HepG2 (cell line): ENCODE measurements around the gene SUCLG2. TPM values are rescaled to one million over a fixed set of nuclear protein-coding genes. Genes with fewer than 3 reads are reported as not detected.

ENCODE experiments used
- ATAC-seq: fragments of 200-7000 bp; cut with Tn5 transposase; 3 replicates; pipeline ENCODE4 v1.9.1; 2020; ENCODE audit warnings: mild to moderate bottlenecking, moderate library complexity
- BruUV-seq: library from RNA; stranded (reverse); fragments of 400-500 nt; replicated peaks from 2 replicates; lab custom pipeline; 2021; lab: Mats Ljungman, UMichigan
- CTCF ChIA-PET: fragments of 300-600 bp; formaldehyde crosslinking; extraction: SDS; loops from one replicate; lab custom pipeline; 2021; ENCODE audit warnings: low total read pairs, inconsistent platforms, low intra/inter-chr PET ratio; lab: Yijun Ruan, JAX
- POLR2A ChIA-PET: fragments of 350-600 bp; sonication (Branson Sonifier 250); formaldehyde crosslinking; loops from one replicate; lab custom pipeline; 2020; ENCODE audit warnings: antibody characterized with exemption, inconsistent platforms; lab: Yijun Ruan, JAX
- DNase-seq: peaks from one replicate; pipeline ENCODE4 v3.0.0-alpha.2; 2015; ENCODE audit warnings: low spot score
- FAIRE-seq: peaks from 3 replicates; lab custom pipeline; 2011; peaks lifted over from hg19 to GRCh38; lab: Jason Lieb, UNC
- H2AFZ ChIP-seq: one replicate; pipeline ENCODE4 v1.6.1; 2011; ENCODE audit warnings: low read length, inconsistent platforms
- H3K27ac ChIP-seq: fragments of 300-600 bp; 3 replicates; pipeline ENCODE4 v1.8.0; 2011; ENCODE audit warnings: mixed run types, mild to moderate bottlenecking, mixed read lengths, low read length, inconsistent platforms; ENCODE audit not compliant: insufficient read depth; ENCODE audit errors: extremely low read length
- H3K27me3 ChIP-seq, 2 experiments: fragments of 200-600 bp in 1 of 2; 2 replicates in 1 of 2; 3 replicates in 1 of 2; pipeline versions ENCODE4 v1.6.0 to v1.8.0; 2011; ENCODE audit warnings: low read length in 2 of 2, mild to moderate bottlenecking in 2 of 2, moderate library complexity in 2 of 2, inconsistent platforms in 1 of 2; ENCODE audit not compliant: insufficient read depth in 2 of 2, control insufficient read depth in 1 of 2
- H3K36me3 ChIP-seq, 2 experiments: fragments of 200-600 bp in 1 of 2; replicated peaks in 1 of 2; 2 replicates in 1 of 2; 3 replicates in 1 of 2; pipeline versions ENCODE4 v1.5.1 to v1.8.0; 2011; ENCODE audit warnings: low read length in 2 of 2, inconsistent platforms in 1 of 2; ENCODE audit not compliant: insufficient read depth in 2 of 2, control insufficient read depth in 1 of 2
- H3K4me1 ChIP-seq: 2 replicates; pipeline ENCODE4 v1.5.1; 2012; ENCODE audit warnings: low read length, inconsistent platforms; ENCODE audit not compliant: insufficient read depth
- H3K4me2 ChIP-seq: 2 replicates; pipeline ENCODE4 v1.6.0; 2011; ENCODE audit warnings: low read depth, low read length, inconsistent platforms
- H3K4me3 ChIP-seq, 3 experiments: fragments of 200-600 bp in 1 of 3; sonication (generic), shearing (Covaris generic) in 1 of 3; replicated peaks in 1 of 3; 2 replicates each; pipeline ENCODE4 v1.5.1; 2011 to 2016; ENCODE audit warnings: low read length in 3 of 3, inconsistent platforms in 2 of 3, low read depth in 2 of 3, mild to moderate bottlenecking in 2 of 3, control low read depth in 1 of 3, mixed read lengths in 1 of 3; ENCODE audit not compliant: insufficient read depth in 1 of 3
- H3K79me2 ChIP-seq: one replicate; pipeline ENCODE4 v1.6.1; 2011; ENCODE audit warnings: low read length, inconsistent platforms; ENCODE audit not compliant: insufficient read depth
- H3K9ac ChIP-seq: 2 replicates; pipeline ENCODE4 v1.6.0; 2011; ENCODE audit warnings: mild to moderate bottlenecking, low read depth, low read length, inconsistent platforms; ENCODE audit not compliant: insufficient read depth
- H3K9me3 ChIP-seq: 2 replicates; pipeline ENCODE4 v1.5.1; 2012; ENCODE audit warnings: mild to moderate bottlenecking, low read length
- H4K20me1 ChIP-seq: 2 replicates; pipeline ENCODE4 v1.6.0; 2011; ENCODE audit warnings: inconsistent platforms, mild to moderate bottlenecking, low read length, moderate library complexity; ENCODE audit not compliant: insufficient read depth
- AGO1 ChIP-seq: fragments of 200-400 bp; formaldehyde crosslinking; IDR thresholded peaks from 2 replicates; pipeline ENCODE4 v1.6.1; 2017; ENCODE audit warnings: mild to moderate bottlenecking, low read depth, low read length, moderate library complexity; ENCODE audit not compliant: poor library complexity, severe bottlenecking
- AHDC1 ChIP-seq: sonication (generic); formaldehyde crosslinking; IDR thresholded peaks from 2 replicates; pipeline ENCODE4 v1.5.1; 2020; ENCODE audit warnings: mild to moderate bottlenecking, missing genetic modification reagents, borderline replicate concordance
- CEBPG ChIP-seq: IDR thresholded peaks from 2 replicates; pipeline ENCODE4 v1.6.1; 2016
- ELF4 ChIP-seq: sonication (generic); formaldehyde crosslinking; IDR thresholded peaks from 2 replicates; pipeline ENCODE4 v1.5.0; 2020; ENCODE audit warnings: missing genetic modification reagents, mild to moderate bottlenecking, moderate library complexity, borderline replicate concordance
- ESRRA ChIP-seq: sonication (generic); formaldehyde crosslinking; IDR thresholded peaks from 2 replicates; pipeline ENCODE4 v1.5.1; 2020; ENCODE audit warnings: mild to moderate bottlenecking, low read depth, missing genetic modification reagents
- HNRNPLL ChIP-seq: fragments of 200-400 bp; formaldehyde crosslinking; IDR thresholded peaks from 2 replicates; pipeline ENCODE4 v1.6.1; 2017; ENCODE audit warnings: mild to moderate bottlenecking, low read depth, low read length; ENCODE audit not compliant: poor library complexity, severe bottlenecking
- SKI ChIP-seq: fragments of 450-650 bp; IDR thresholded peaks from one replicate; pipeline ENCODE4 v1.6.1; 2018; ENCODE audit warnings: mild to moderate bottlenecking; ENCODE audit not compliant: partially characterized antibody
- SRSF4 ChIP-seq: fragments of 200-400 bp; formaldehyde crosslinking; IDR thresholded peaks from one replicate; pipeline ENCODE4 v1.6.1; 2018; ENCODE audit warnings: mild to moderate bottlenecking, low read depth, low read length, moderate library complexity; ENCODE audit not compliant: poor library complexity, severe bottlenecking
- THYN1 ChIP-seq: sonication (generic); formaldehyde crosslinking; IDR thresholded peaks from 2 replicates; pipeline ENCODE4 v1.8.1; 2023; ENCODE audit warnings: low read depth, mild to moderate bottlenecking, moderate library complexity, missing genetic modification reagents, borderline replicate concordance
- ZNF326 ChIP-seq: sonication (generic); formaldehyde crosslinking; IDR thresholded peaks from 2 replicates; pipeline ENCODE4 v1.4.0; 2020; ENCODE audit warnings: missing genetic modification reagents, borderline replicate concordance
- ZNF850 ChIP-seq: sonication (generic); formaldehyde crosslinking; conservative IDR thresholded peaks from 2 replicates; pipeline ENCODE4 v1.9.0; 2021; ENCODE audit warnings: mild to moderate bottlenecking, missing genetic modification reagents
- in situ Hi-C: cut with HindIII; loops from 2 replicates; pipeline ENCODE4 v1.10.0; 2017; ENCODE audit warnings: low pct_unique_long_range_greater_than_20kb; ENCODE audit not compliant: extremely low pct_ligation_motif_present
- intact Hi-C: fragments of 100-400 bp; cut with micrococcal nuclease; formaldehyde crosslinking; loops from one replicate; pipeline ENCODE4 v1.10.0; 2022; ENCODE audit not compliant: unreplicated experiment
- polyA plus RNA-seq, 8 experiments: library from polyadenylated mRNA; depleted of rRNA in 3 of 8; stranded (reverse) in 7 of 8; unstranded in 1 of 8; fragments of >200 nt; fragmentation: Illumina TruSeq in 4 of 8; extraction: Trizol in 4 of 8; gene quantifications; 2 replicates each; pipeline versions ENCODE4 v1.2.1 to v1.2.3, GENCODE V29; 2011 to 2016; ENCODE audit warnings: low read depth in 4 of 8, missing spikeins in 1 of 8, mixed read lengths in 1 of 8; ENCODE audit not compliant: insufficient read depth in 1 of 8
- total RNA-seq, 5 experiments: library from RNA; depleted of rRNA; stranded (reverse); fragments of >200 nt; fragmentation: Illumina TruSeq; extraction: Trizol; gene quantifications; 2 replicates each; pipeline ENCODE4 v1.2.3, GENCODE V29; 2016; ENCODE audit warnings: low read depth in 1 of 5
- TF ChIP-seq, protein P1 (sequence below): sonication (generic); formaldehyde crosslinking; IDR thresholded peaks from 2 replicates; pipeline ENCODE4 v1.5.0; 2020; ENCODE audit warnings: mild to moderate bottlenecking, missing genetic modification reagents, moderate library complexity
- TF ChIP-seq, protein P2 (sequence below): sonication (generic); formaldehyde crosslinking; IDR thresholded peaks from 2 replicates; pipeline ENCODE4 v1.4.0; 2020; ENCODE audit warnings: low read depth, mild to moderate bottlenecking, missing genetic modification reagents
- TF ChIP-seq, protein P3 (sequence below): sonication (generic); formaldehyde crosslinking; IDR thresholded peaks from 2 replicates; pipeline ENCODE4 v1.4.0; 2020; ENCODE audit warnings: mild to moderate bottlenecking, missing genetic modification reagents

The SUCLG2 gene
- total and polyA plus RNA-seq, 2 of the 13 experiments (the other 11 are each of a cell fraction or from before 2014, with no cell fraction given) = 21.4 to 64.9 TPM

DNA sequence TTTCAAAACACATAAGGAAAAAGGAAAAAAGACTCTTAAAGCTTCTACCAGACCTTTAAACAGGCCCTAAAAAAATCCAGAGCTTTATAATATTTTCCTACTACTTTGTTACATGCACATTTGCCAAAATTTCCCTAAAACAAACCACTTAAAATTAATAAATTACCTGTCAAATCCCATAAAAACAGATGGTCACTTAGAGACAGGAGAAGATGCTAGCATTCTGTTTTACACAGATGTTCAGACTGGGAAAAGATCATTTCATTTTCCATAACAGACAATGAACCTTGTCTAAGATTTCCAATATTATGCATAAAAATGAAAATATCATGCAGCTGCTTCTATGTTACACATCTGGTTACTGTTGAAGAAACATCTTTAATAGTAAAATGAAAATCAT lies 66.6 kb downstream of the SUCLG2 start:
- no peaks in the 10 kb centered on the region for H3K27me3 ChIP-seq
- peaks cover 4% of the 10 kb centered on the region for H3K79me2 ChIP-seq
- ATAC-seq = no peak
- intact Hi-C loops = no loop called here
- H3K9me3 ChIP-seq = no peaks in the 10 kb centered on the region
- H4K20me1 ChIP-seq = no peaks in the 10 kb centered on the region
- no peak overlapping the region for H3K9ac ChIP-seq
- H3K4me1 ChIP-seq = peaks cover 8% of the 10 kb centered on the region; the same call in 1 of the 2 replicates
- H3K36me3 ChIP-seq = peaks cover 0 to 2% of the 10 kb centered on the region in 2 experiments; a peak in 2 of 5 replicates
- CTCF ChIA-PET = no interaction called here
- POLR2A ChIA-PET = no interaction called here
- FAIRE-seq = no peak
- DNase-seq = no peak
- no peak overlapping the region for H3K4me2 ChIP-seq
- in situ Hi-C loops = loop anchor here (25.0 kb wide), 1 partner anchor 199 kb away; no protein-coding TSS in a partner anchor
- H3K27ac ChIP-seq = no peak overlapping the region
- H3K4me3 ChIP-seq = no peak overlapping the region
- no peak overlapping the region for H2AFZ ChIP-seq
- no TSS peak for BruUV-seq
- no peak for TF ChIP-seq CEBPG (CRISPR knock-in tag)
- TF ChIP-seq, protein P1, sequence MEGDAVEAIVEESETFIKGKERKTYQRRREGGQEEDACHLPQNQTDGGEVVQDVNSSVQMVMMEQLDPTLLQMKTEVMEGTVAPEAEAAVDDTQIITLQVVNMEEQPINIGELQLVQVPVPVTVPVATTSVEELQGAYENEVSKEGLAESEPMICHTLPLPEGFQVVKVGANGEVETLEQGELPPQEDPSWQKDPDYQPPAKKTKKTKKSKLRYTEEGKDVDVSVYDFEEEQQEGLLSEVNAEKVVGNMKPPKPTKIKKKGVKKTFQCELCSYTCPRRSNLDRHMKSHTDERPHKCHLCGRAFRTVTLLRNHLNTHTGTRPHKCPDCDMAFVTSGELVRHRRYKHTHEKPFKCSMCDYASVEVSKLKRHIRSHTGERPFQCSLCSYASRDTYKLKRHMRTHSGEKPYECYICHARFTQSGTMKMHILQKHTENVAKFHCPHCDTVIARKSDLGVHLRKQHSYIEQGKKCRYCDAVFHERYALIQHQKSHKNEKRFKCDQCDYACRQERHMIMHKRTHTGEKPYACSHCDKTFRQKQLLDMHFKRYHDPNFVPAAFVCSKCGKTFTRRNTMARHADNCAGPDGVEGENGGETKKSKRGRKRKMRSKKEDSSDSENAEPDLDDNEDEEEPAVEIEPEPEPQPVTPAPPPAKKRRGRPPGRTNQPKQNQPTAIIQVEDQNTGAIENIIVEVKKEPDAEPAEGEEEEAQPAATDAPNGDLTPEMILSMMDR (CRISPR knock-in tag) = no peak
- TF ChIP-seq, protein P2, sequence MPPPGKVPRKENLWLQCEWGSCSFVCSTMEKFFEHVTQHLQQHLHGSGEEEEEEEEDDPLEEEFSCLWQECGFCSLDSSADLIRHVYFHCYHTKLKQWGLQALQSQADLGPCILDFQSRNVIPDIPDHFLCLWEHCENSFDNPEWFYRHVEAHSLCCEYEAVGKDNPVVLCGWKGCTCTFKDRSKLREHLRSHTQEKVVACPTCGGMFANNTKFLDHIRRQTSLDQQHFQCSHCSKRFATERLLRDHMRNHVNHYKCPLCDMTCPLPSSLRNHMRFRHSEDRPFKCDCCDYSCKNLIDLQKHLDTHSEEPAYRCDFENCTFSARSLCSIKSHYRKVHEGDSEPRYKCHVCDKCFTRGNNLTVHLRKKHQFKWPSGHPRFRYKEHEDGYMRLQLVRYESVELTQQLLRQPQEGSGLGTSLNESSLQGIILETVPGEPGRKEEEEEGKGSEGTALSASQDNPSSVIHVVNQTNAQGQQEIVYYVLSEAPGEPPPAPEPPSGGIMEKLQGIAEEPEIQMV (CRISPR knock-in tag) = no peak
- TF ChIP-seq ZNF850 (CRISPR knock-in tag) = no peak
- TF ChIP-seq SRSF4 = no peak
- TF ChIP-seq THYN1 (CRISPR knock-in tag) = no peak
- TF ChIP-seq, protein P3, sequence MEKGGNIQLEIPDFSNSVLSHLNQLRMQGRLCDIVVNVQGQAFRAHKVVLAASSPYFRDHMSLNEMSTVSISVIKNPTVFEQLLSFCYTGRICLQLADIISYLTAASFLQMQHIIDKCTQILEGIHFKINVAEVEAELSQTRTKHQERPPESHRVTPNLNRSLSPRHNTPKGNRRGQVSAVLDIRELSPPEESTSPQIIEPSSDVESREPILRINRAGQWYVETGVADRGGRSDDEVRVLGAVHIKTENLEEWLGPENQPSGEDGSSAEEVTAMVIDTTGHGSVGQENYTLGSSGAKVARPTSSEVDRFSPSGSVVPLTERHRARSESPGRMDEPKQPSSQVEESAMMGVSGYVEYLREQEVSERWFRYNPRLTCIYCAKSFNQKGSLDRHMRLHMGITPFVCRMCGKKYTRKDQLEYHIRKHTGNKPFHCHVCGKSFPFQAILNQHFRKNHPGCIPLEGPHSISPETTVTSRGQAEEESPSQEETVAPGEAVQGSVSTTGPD (CRISPR knock-in tag) = no peak
- TF ChIP-seq AHDC1 = no peak
- no peak for TF ChIP-seq HNRNPLL
- no peak for TF ChIP-seq SKI
- TF ChIP-seq ESRRA (CRISPR knock-in tag) = no peak
- TF ChIP-seq ZNF326 = no peak
- no peak for TF ChIP-seq AGO1
- TF ChIP-seq ELF4 (CRISPR knock-in tag) = no peak
